Activated T-cell treated with anti-CD3 and anti-CD28 coated beads, Interleukin-2, amount 50 U/mL, for 1 hour (primary cell): ENCODE data around the gene G2E3.
A peak's percentile ranks its signal among the peaks of the same experiment; 100 is the strongest.
"Not testable (repeated sequence)": the region's sequence is repeated elsewhere in the genome, so short reads cannot be mapped to it uniquely, and the experiment has no call there.

Source experiments
- DNase-seq: peaks from one replicate; pipeline ENCODE4 v3.0.0-alpha.2; 2020

Gene G2E3

DNA sequence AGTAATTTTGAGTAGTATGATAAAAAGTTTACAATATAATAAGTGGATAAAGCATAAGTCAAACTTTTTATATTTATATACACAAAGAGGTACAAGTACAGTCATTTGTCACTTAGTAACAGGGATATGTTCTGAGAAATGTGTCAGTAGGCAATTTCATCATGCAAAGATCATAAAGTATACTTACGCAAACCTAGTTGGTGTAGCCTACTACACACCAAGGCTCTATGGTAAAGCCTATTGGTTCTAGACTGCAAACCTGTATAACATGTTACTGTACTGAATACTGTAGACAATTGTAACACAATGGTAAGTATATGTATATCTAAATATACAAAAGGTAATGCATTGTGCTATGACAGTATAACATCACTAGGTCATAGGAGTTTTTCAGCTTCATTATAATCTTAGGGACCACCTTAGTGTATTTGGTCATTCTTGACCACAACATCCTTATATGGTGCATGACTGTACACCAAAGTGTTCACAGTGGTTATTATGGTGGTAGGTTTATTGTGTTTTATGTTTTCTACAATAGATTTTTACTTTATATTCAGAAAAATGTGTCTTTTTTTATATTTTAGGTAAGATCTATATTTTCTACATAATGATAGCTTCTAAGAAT, 48.3 kb downstream of the G2E3 start:
- DNase-seq = no peak

GRCh38 chr14:30608533-30609006, 49.6 kb downstream of the G2E3 start:
- no peak for DNase-seq

DNA sequence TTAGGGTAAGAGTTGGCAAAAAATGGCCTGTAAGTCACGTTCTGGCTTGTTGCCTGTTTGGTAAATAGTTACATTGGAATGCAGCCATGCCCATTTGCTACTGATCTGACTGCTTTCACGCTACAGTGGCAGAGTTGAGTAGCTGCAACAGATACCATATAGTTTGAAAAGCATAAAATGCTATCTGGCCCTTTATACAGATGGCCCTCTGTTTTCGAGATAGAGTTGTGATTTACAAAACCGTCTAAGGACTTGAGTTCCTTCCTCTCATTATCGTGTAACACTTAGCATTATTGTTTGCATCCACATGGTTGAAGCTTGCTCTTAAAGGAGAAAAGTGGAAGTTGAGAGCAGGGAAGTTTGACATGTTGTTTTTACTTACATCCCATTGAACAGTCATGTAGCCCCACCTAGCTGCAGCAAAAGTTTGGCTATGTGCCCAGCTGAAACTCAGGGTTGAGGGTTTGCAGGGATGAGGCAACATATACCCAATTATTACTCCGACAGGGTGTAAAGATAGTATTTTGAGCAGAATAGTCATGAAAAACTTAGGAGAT, 51.9 kb downstream of the G2E3 start:
- no peak for DNase-seq

DNA sequence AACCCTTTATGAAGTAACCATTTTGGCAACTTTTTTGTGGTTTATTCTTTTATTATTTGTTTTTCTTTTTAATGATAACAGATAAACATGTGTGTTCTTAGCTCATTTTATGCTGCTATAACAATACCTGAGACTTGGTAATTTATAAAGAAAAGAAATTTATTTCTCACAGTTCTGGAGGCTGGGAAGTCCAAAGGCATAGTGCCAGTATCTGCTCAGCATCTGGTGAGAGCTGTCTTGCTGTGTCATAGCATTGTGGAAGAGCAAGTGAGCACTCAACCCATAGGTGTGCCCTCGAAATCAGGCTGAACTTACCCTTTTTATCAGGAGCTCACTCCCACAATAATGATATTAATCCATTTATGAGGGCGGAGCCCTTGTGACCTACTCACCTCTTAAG, 55.2 kb downstream of the G2E3 start:
- DNase-seq = no peak

GRCh38 chr14:30620178-30620577, 61.2 kb downstream of the G2E3 start:
- DNase-seq = no peak

GRCh38 chr14:30621354-30621939, 62.5 kb downstream of the G2E3 start:
- no peak for DNase-seq

DNA sequence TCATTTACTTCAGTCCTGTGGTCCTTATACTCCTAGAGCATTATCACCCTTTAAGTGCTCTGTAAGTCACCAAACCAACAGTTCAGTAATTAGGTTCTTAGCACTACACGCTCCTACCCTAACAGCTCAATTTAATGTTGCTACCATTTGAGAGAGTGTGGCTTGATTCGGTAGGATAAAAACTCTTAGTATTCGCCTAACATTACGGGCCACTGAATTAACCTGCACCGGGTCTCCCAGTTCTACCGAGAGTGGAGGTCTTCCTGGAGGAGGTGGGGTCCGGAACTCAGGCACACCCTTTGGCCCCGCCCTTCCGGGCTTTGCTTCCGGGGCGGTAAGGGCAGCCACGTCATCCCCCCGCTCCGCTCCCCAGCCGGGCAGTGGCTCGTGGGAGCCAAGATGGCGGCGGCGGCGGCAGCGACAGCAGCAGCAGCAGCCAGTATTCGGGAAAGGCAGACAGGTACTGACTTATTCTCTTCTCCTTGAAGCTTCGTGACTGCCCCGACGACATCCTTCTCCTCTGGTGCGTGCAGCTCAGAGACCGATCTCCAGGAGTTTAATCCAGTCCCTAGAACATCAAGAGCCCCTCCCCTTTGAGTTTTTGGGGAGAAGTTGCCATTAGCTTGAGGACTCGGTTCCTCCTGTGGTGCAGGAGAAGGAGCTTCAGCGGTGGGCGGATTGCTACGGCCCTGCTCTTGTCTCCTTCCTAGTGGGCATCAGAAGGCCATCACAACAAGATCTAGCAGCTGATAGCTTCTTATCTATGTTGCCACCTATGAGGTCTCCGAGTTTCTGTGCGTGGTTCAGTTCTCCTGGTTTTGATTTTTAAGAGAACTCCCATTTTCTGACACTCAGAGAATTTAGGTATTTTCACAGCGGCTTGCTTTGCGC, 63.2 kb downstream of the G2E3 start, which contains the start of gene SCFD1:
Gene SCFD1 (plus strand): TSS at position 380 of the 891 bp plus-strand sequence. CDS start 20 bp downstream, at position 400.
- DNase-seq = peak; percentile 93

DNA sequence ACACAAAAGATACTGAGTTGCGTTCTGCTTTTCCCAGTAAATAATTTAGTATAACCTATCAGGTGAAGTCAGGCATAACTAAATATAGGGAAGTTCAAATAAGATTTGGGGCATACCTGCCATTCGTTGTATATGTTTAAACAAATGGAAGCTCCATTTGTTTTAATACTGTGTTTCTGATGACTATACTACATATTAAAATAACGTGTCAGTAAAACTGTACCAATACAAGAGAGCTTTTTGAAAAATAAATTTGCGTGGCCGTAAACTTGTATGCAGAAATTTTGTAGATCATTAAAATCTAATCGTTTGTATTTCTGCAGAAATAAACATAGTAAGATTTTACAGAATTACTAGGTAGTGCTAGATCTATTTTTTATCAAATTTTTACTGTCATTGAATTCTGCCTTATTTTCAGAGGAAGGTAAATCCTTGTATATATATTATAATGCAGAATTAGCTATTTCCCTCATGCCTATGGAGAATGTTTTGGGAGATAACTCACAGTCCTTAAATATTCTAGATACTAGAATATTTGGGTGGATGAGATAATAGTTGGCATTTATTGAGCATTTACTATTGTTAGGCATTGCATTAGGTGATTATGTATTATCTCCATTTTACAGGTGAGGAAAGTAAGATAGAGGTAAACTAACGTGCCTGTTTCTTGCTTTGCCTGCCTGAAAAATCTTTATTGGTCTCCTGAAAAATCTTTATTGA, 64.6 kb downstream of the G2E3 start:
- DNase-seq = no peak

DNA sequence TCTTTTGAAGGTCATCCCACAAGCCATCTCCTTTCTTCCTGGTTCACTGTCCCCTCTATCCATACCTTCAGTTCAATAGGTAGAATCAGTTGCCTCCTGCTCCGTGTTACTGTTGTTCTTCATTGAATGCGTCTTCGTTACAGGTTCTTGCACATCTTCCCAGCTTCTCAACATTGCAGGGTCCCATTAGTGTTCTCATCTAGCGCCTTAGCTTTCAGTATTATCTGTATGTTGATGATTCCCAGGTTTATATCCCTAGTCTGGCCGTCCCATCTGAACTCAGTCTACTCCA, 65.1 kb downstream of the G2E3 start:
- no peak for DNase-seq

DNA sequence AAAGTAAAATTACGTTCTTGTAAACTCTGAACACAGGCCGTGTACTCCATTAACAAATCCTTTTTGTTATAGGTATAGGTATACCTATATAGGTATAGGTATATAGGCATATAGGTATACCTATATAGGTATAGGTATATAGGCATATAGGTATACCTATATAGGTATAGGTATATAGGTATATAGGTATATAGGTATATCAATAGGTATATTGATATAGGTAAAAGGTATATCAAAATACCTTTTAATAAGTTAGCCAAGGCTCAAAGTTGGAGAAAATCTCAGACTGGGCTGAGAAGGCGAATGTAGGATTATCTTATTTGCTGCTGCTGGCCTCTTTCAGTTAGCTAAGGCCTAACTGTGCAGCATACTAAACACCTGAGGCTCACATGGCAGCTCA, 66.6 kb downstream of the G2E3 start:
- DNase-seq = no peak

GRCh38 chr14:30629432-30629831, 70.5 kb downstream of the G2E3 start:
- not testable (repeated sequence) for DNase-seq

DNA sequence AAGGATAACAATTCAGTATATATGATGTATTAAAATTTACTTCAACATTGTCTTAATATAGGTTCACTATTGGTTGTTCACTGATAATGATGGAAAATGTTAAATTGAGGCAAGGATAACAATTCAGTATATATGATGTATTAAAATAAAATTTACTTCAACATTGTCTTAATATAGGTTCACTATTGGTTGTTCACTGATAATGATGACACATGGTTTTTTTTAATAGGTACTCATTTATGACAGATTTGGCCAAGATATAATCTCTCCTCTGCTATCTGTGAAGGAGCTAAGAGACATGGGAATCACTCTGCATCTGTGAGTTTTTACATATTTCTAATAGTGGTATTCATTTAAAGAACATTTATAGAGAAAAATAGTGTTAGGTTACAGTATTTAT, 71.3 kb downstream of the G2E3 start:
- no peak for DNase-seq

DNA sequence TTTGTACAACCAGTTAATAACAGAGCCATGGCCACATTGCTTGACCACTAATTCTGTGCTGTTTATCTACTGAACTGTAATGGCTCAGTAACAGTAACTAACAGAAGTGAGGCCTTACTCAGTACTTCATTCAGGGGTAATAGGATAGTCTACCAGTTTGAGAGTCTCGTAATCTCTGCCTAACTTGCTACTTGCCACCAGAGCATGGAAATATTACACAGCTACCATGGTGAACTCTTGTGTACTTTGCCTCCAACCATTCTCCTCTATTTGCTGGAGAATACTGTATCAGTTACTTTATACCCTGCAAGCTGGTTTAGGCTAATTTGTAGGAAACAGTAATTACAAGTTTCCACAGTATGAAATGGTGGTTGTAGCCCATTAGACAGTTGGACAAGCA, 73.8 kb downstream of the G2E3 start:
- no peak for DNase-seq

DNA sequence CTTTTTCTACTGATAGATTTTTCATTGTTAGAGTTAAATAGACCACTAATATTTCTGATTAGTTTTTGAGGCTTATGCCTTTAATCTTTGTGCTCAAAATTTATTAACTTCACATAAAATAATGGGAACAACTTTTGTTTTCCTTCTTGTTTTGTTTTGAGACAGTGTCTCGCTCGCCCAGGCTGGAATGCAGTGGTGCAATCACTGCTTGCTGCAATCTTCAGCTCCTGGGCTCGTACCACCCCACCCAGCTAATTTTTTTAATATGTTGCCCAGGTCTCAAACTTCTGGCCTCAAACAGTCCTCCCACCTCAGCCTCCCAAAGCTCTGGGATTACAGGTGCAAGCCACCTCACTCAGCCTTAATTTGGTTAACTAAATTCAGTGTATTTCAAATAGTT, 80.0 kb downstream of the G2E3 start:
- no peak for DNase-seq

DNA sequence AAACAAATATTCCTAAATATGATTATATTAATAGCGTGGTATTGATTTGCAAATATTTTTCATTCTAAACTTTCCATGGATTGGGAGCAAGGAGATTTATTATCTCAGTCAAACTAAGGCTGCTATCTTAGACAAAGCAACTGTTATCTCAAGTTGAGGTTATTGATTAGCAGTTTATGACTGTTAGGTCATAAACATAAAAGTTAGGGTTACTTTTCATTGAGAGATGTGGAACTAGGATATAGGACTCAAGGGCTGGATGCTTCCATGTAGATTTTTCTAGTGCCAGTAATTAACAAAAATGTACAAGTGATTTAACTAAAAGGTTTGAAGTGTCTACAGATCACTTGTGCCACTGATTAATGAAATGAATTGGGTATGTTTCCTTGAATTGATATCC, 82.2 kb downstream of the G2E3 start:
- no peak for DNase-seq

DNA sequence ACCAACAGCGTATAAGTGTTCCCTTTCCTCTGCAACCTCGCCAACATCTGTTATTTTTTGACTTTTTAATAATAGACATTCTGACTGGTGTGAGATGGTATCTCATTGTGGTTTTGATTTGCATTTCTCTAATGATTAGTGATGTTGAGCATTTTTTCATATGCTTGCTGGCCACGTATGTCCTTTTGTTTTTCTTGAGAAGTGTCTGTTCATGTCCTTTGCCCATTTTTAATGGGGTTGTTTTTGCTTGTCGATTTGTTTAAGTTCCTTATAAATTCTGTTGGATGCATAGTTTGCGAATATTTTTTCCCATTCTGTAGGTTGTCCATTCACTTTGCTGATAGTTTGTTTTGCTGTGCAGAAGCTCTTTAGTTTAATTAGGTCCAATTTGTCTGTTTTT, 85.5 kb downstream of the G2E3 start:
- not testable (repeated sequence) for DNase-seq

DNA sequence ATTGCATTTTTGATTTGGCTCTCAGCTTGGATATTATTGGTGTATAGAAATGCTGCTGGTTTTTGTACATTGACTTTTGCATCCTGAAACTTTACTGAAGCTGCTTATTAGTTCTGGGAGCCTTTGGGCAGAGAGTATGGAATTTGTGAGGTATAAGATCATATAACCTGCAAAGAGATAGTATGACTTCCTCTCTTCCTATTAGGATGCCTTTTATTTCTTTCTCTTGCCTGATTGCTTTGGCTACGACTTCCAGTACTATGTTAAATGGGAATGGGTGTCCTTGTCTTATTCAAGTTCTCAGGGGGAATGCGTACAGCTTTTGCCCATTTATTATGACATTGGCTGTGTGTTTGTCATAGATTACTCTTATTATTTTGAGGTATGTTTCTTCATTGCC, 86.6 kb downstream of the G2E3 start:
- DNase-seq = no peak

- DNase-seq = no peak
Observed at GRCh38 chr14:30648471-30648870, 89.5 kb downstream of the G2E3 start.

- DNase-seq = no peak
Observed at GRCh38 chr14:30651937-30652336, 93.0 kb downstream of the G2E3 start.

DNA sequence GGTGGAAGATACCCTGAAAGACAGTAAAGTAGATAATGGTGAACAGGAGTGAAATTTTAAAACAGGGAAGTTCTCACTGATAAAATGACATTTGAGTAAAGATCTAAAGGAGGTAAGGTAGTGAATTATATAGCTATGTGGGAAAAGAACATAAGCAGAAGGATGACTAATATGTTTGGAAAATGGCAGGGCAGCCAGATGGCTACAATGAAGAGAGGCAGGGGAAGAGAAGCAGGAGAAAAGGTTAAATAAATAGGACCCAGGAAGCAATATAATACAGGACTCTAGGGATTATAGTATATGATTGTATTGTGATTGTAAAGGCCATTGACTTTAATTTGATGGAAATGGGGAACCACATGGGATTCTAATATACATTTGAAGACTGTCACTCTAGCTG, 96.2 kb downstream of the G2E3 start:
- no peak for DNase-seq

DNA sequence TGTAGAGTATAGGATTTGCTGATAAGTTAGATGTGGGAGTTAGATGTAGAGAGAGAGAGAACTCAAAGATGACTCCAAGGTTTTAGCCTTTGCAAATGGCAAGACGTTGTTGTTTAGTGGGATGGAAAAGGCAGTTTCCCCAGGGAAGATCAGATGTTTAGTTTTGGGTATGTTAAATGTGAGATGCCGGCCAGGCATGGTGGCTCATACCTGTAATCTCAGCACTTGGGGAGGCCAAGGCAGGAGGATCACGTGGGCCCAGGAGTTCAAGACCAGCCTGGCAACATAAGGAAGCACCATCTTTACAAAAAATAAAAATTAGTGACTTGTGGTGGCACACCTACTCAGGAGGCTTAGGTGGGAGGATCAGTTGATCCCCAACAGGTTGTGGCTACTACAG, 96.7 kb downstream of the G2E3 start:
- no peak for DNase-seq

DNA sequence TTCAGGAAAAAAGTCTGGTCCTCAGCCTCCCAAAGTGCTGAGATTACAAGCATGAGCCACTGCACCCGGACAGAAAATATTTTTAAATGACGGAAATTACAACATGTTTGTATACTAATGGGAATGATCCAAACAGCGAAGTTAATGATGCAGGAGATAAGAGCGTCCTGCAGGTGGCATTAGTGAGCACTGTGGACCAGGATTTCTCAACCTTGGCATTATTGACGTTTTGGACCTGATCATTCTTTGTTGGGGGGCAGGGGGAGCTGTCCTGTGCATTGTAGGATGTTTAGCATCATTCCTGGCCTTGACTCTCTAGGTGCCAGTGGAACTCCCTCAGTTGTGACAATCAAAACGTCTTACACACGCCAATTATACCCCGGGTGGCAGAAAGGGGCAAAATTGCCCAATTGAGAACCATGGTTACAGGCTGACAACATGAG, 97.3 kb downstream of the G2E3 start:
- no peak for DNase-seq

GRCh38 chr14:30657050-30657449, 98.1 kb downstream of the G2E3 start:
- no peak for DNase-seq
